ENCODE results near the gene MRPL52. TPM values are rescaled to one million over a fixed set of nuclear protein-coding genes. Genes with fewer than 3 reads are reported as not detected.

Gene MRPL52
- total and polyA plus RNA-seq, 9 donors: 54.3 to 85.8 (median 67.1) TPM

DNA sequence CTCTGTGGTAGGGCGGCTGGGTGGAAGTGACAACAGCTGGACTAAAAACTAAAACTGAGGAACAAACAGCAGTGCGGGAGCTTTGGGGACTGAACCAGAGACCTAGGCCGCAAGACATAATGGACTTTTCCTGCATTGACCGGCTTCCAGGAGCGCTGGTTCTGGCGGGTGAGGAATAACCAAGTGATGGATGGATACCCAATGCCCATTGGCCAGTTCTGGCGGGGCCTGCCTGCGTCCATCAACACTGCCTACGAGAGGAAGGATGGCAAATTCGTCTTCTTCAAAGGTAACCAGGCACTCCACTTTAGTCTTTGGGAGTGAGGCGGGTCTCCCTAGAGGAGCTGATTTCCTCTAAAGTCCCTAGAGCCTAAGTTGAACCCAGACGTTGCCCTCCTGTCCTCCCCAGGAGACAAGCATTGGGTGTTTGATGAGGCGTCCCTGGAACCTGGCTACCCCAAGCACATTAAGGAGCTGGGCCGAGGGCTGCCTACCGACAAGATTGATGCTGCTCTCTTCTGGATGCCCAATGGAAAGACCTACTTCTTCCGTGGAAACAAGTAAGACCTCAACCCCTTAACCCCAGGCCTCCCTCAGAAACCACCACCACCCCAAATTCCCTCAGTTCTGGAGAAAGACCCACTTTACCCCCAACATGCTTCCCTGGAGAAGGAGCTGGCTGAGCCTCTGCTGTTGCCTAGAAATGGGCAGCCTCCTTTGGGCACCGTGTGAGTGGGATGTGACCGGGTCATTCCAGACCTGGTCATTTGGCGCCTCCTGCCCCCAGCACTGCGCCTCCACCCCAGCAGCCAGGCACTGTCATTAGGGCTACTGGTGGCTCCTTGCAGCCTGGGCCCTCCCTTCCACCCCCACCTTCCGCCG lies 14.8 kb downstream of the MRPL52 start:
- Histone ChIP-seq H3K4me1 (ENCODE audit: control insufficient read depth, insufficient read depth, low read length) (peaks cover 45% of the 10 kb centered on the region), H3K9me3 (replicated peaks; ENCODE audit: control insufficient read depth, low read depth, low read length) (no peaks in the 10 kb centered on the region), H3K36me3 (ENCODE audit: control insufficient read depth, insufficient read depth, low read length) (peaks cover 62% of the 10 kb centered on the region), H3K4me3 (ENCODE audit: low read length) (no peak overlapping the region), H3K27ac (ENCODE audit: low read length) (peak overlapping the region; percentile 30), H3K27me3 (ENCODE audit: control insufficient read depth, insufficient read depth, low read length) (no peaks in the 10 kb centered on the region)
- no peak for DNase-seq
- 82% methylated on average over 17 of the region's 22 CpGs for WGBS (ENCODE audit: insufficient coverage)

GRCh38 chr14:22845103-22845394 lies 15.4 kb downstream of the MRPL52 start:
- 93% methylated on average over 4 of the region's 9 CpGs for WGBS (ENCODE audit: insufficient coverage)
- H3K36me3 ChIP-seq (ENCODE audit: control insufficient read depth, insufficient read depth, low read length): peaks cover 59% of the 10 kb centered on the region
- H3K4me3 ChIP-seq (ENCODE audit: low read length): no peak overlapping the region
- H3K4me1 ChIP-seq (ENCODE audit: control insufficient read depth, insufficient read depth, low read length): peaks cover 48% of the 10 kb centered on the region
- no peaks in the 10 kb centered on the region for H3K9me3 ChIP-seq (replicated peaks; ENCODE audit: control insufficient read depth, low read depth, low read length)
- H3K27me3 ChIP-seq (ENCODE audit: control insufficient read depth, insufficient read depth, low read length): no peaks in the 10 kb centered on the region
- DNase-seq: no peak
- no peak overlapping the region for H3K27ac ChIP-seq (ENCODE audit: low read length)

GRCh38 chr14:22845821-22846625 lies 16.3 kb downstream of the MRPL52 start:
- 71% methylated on average over 15 of the region's 26 CpGs for WGBS (ENCODE audit: insufficient coverage)
- H3K27ac ChIP-seq (ENCODE audit: low read length): peak overlapping the region; percentile 82
- H3K27me3 ChIP-seq (ENCODE audit: control insufficient read depth, insufficient read depth, low read length): no peaks in the 10 kb centered on the region
- H3K4me3 ChIP-seq (ENCODE audit: low read length): no peak overlapping the region
- peaks cover 56% of the 10 kb centered on the region for H3K4me1 ChIP-seq (ENCODE audit: control insufficient read depth, insufficient read depth, low read length)
- no peak for DNase-seq
- H3K9me3 ChIP-seq (replicated peaks; ENCODE audit: control insufficient read depth, low read depth, low read length): no peaks in the 10 kb centered on the region
- peaks cover 56% of the 10 kb centered on the region for H3K36me3 ChIP-seq (ENCODE audit: control insufficient read depth, insufficient read depth, low read length)

DNA sequence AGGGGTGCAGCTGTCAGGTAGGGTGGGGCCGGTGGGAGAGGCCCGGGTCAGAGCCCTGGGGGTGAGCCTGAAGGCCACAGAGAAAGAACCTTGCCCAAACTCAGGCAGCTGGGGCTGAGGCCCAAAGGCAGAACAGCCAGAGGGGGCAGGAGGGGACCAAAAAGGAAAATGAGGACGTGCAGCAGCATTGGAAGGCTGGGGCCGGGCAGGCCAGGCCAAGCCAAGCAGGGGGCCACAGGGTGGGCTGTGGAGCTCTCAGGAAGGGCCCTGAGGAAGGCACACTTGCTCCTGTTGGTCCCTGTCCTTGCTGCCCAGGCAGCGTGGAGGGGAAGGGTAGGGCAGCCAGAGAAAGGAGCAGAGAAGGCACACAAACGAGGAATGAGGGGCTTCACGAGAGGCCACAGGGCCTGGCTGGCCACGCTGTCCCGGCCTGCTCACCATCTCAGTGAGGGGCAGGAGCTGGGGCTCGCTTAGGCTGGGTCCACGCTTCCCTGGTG lies 17.2 kb downstream of the MRPL52 start:
- H3K27me3 ChIP-seq (ENCODE audit: control insufficient read depth, insufficient read depth, low read length): no peaks in the 10 kb centered on the region
- peaks cover 48% of the 10 kb centered on the region for H3K36me3 ChIP-seq (ENCODE audit: control insufficient read depth, insufficient read depth, low read length)
- H3K9me3 ChIP-seq (replicated peaks; ENCODE audit: control insufficient read depth, low read depth, low read length): no peaks in the 10 kb centered on the region
- H3K4me1 ChIP-seq (ENCODE audit: control insufficient read depth, insufficient read depth, low read length): peaks cover 64% of the 10 kb centered on the region
- no peak overlapping the region for H3K4me3 ChIP-seq (ENCODE audit: low read length)
- no peak for DNase-seq
- 45% methylated on average over 9 of the region's 11 CpGs for WGBS (ENCODE audit: insufficient coverage)
- peak overlapping the region; percentile 82 for H3K27ac ChIP-seq (ENCODE audit: low read length)

DNA sequence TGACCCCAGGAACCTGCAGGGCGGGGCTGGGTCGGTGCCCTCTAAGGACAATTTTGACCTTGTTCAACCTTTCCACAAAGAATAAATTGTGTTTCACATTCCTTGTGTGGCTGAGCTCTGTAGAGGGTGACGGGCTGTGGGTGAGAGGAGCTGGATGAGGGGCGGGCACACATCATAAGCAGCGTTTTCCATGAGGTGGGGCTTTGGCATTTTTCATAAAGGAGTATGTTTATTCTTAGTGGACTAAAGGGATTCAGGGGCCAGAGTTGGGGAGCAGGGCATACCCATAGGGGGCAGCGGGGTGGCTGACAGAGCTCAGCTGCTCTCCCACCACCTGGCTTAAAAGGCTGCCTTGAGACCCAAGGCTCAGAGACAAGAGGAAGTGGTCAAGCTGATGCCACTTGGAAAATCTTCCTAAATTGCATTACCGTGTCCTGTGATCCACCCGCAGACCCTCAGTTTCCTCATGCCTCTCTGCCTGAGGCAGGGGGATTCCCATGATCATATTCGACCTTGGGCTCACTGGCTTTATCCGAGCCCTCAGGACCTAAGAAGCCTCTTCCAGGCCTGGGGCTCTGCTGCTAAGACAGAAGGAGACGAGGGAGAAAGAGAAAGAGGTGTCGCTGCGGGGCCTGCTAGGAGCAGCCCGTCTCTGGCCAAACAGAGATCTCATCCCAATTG lies 18.1 kb downstream of the MRPL52 start:
- Histone ChIP-seq H3K36me3 (ENCODE audit: control insufficient read depth, insufficient read depth, low read length) (peaks cover 38% of the 10 kb centered on the region), H3K4me1 (ENCODE audit: control insufficient read depth, insufficient read depth, low read length) (peaks cover 67% of the 10 kb centered on the region), H3K27me3 (ENCODE audit: control insufficient read depth, insufficient read depth, low read length) (no peaks in the 10 kb centered on the region), H3K9me3 (replicated peaks; ENCODE audit: control insufficient read depth, low read depth, low read length) (no peaks in the 10 kb centered on the region), H3K4me3 (ENCODE audit: low read length) (no peak overlapping the region), H3K27ac (ENCODE audit: low read length) (peak overlapping the region; percentile 89)
- peak; percentile 60 for DNase-seq
- WGBS (ENCODE audit: insufficient coverage): 13% methylated on average over 8 of the region's 14 CpGs

- peaks cover 31% of the 10 kb centered on the region for H3K36me3 ChIP-seq (ENCODE audit: control insufficient read depth, insufficient read depth, low read length)
- H3K27me3 ChIP-seq (ENCODE audit: control insufficient read depth, insufficient read depth, low read length): no peaks in the 10 kb centered on the region
- peaks cover 74% of the 10 kb centered on the region for H3K4me1 ChIP-seq (ENCODE audit: control insufficient read depth, insufficient read depth, low read length)
- H3K4me3 ChIP-seq (ENCODE audit: low read length): no peak overlapping the region
- WGBS (ENCODE audit: insufficient coverage): 4% methylated on average over 5 of the region's 12 CpGs
- peak; percentile 99 for DNase-seq
- H3K27ac ChIP-seq (ENCODE audit: low read length): peak overlapping the region; percentile 89
- no peaks in the 10 kb centered on the region for H3K9me3 ChIP-seq (replicated peaks; ENCODE audit: control insufficient read depth, low read depth, low read length)
Observed at GRCh38 chr14:22848351-22849164, 18.9 kb downstream of the MRPL52 start.

DNA sequence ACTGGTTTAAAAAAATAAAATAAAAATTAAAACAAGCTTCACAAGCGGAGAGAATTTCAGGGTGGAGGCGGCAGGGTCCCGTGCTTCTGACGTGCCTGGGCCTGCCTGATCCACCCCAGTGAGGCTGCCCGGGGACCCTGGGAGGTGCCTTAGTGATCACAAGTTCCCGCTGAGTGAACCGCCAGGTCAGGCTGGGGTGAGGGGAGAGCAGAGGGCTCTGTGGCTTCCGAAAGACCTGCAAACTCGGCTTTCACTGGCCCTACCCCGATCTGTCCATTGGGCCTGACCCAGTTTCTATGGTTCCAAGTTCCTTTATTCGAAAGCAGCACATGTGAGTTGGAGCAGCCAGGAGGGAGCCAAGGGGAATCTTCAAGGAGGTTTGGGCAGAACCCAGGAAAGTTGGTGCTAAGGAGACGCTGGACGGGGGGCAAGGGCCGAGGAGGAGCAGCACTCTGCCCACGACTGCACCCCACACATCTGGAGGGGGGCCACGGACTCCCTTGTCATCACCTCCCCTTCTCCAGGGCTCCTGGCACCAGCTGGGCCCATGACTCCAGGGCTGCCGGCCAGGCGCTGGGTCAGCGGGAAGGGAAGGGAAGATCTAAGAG lies 19.6 kb downstream of the MRPL52 start:
- Histone ChIP-seq H3K4me3 (ENCODE audit: low read length) (no peak overlapping the region), H3K4me1 (ENCODE audit: control insufficient read depth, insufficient read depth, low read length) (peaks cover 75% of the 10 kb centered on the region)
- WGBS (ENCODE audit: insufficient coverage): 11% methylated on average over 10 of the region's 19 CpGs

GRCh38 chr14:22850944-22851764 lies 21.5 kb downstream of the MRPL52 start:
- peaks cover 8% of the 10 kb centered on the region for H3K36me3 ChIP-seq (ENCODE audit: control insufficient read depth, insufficient read depth, low read length)
- peak overlapping the region; percentile 93 for H3K27ac ChIP-seq (ENCODE audit: low read length)
- no peaks in the 10 kb centered on the region for H3K27me3 ChIP-seq (ENCODE audit: control insufficient read depth, insufficient read depth, low read length)
- no peaks in the 10 kb centered on the region for H3K9me3 ChIP-seq (replicated peaks; ENCODE audit: control insufficient read depth, low read depth, low read length)
- peaks cover 63% of the 10 kb centered on the region for H3K4me1 ChIP-seq (ENCODE audit: control insufficient read depth, insufficient read depth, low read length)
- WGBS (ENCODE audit: insufficient coverage): 46% methylated on average over 2 of the region's 9 CpGs
- peak; percentile 96 for DNase-seq
- H3K4me3 ChIP-seq (ENCODE audit: low read length): no peak overlapping the region

More for the DNA sequence above, 19.6 kb downstream of the MRPL52 start:
- H3K36me3 ChIP-seq (ENCODE audit: control insufficient read depth, insufficient read depth, low read length): peaks cover 26% of the 10 kb centered on the region
- peak overlapping the region; percentile 89 for H3K27ac ChIP-seq (ENCODE audit: low read length)
- DNase-seq: peak; percentile 96
- no peaks in the 10 kb centered on the region for H3K9me3 ChIP-seq (replicated peaks; ENCODE audit: control insufficient read depth, low read depth, low read length)
- no peaks in the 10 kb centered on the region for H3K27me3 ChIP-seq (ENCODE audit: control insufficient read depth, insufficient read depth, low read length)
